ENCODE results near the gene NEUROD2.

Gene NEUROD2

GRCh38 chr17:39617100-39617445 is 9.4 kb upstream of the NEUROD2 start:
- H3K9me2 ChIP-seq (replicated peaks; ENCODE audit: control insufficient read depth, low read length): no peaks in the 10 kb centered on the region
- no peaks in the 10 kb centered on the region for H3K36me3 ChIP-seq (ENCODE audit: control insufficient read depth, low read length)
- H3K9me3 ChIP-seq (ENCODE audit: control insufficient read depth, insufficient read depth, low read length): no peaks in the 10 kb centered on the region
- 0 out of 2 replicates have a peak, but pooled peaks cover 3% of the 10 kb centered on the region for H3K27me3 ChIP-seq (ENCODE audit: control insufficient read depth, low read length)
- peak overlapping the region; percentile 69 for H3K4me2 ChIP-seq (ENCODE audit: low read length)
- no peaks in the 10 kb centered on the region for H3K79me2 ChIP-seq (ENCODE audit: control insufficient read depth, low read length)
- H4K20me1 ChIP-seq (ENCODE audit: control insufficient read depth, insufficient read depth, low read depth, low read length): no peaks in the 10 kb centered on the region
- H3K4me3 ChIP-seq (ENCODE audit: low read length): peak overlapping the region; percentile 68
- peaks cover 15% of the 10 kb centered on the region for H3F3A ChIP-seq (ENCODE audit: control insufficient read depth, insufficient read depth)
- peaks cover 20% of the 10 kb centered on the region for H3K4me1 ChIP-seq (ENCODE audit: control insufficient read depth, low read length)
- TF ChIP-seq CTCF (IDR thresholded peaks at IDR 0.05; ENCODE audit: low read depth, low read length, poor library complexity, severe bottlenecking) (no peak), EZH2phosphoT487 (IDR thresholded peaks at IDR 0.05; ENCODE audit: borderline replicate concordance, low read length) (no peak)
- no peak overlapping the region for H3K27ac ChIP-seq (ENCODE audit: low read depth, low read length)

GRCh38 chr17:39615434-39615833 is 7.7 kb upstream of the NEUROD2 start:
- Histone ChIP-seq H3K9me2 (replicated peaks; ENCODE audit: control insufficient read depth, low read length) (no peaks in the 10 kb centered on the region), H3K36me3 (ENCODE audit: control insufficient read depth, low read length) (no peaks in the 10 kb centered on the region), H3K4me3 (ENCODE audit: low read length) (no peak overlapping the region), H3K4me1 (ENCODE audit: control insufficient read depth, low read length) (peaks cover 19% of the 10 kb centered on the region), H4K20me1 (ENCODE audit: control insufficient read depth, insufficient read depth, low read depth, low read length) (no peaks in the 10 kb centered on the region), H3K27ac (ENCODE audit: low read depth, low read length) (no peak overlapping the region), H3K79me2 (ENCODE audit: control insufficient read depth, low read length) (no peaks in the 10 kb centered on the region), H3K27me3 (ENCODE audit: control insufficient read depth, low read length) (0 out of 2 replicates have a peak, but pooled peaks cover 3% of the 10 kb centered on the region), H3K4me2 (ENCODE audit: low read length) (no peak overlapping the region), H3F3A (ENCODE audit: control insufficient read depth, insufficient read depth) (peaks cover 15% of the 10 kb centered on the region), H3K9me3 (ENCODE audit: control insufficient read depth, insufficient read depth, low read length) (no peaks in the 10 kb centered on the region)
- TF ChIP-seq CTCF (IDR thresholded peaks at IDR 0.05; ENCODE audit: low read depth, low read length, poor library complexity, severe bottlenecking) (no peak), EZH2phosphoT487 (IDR thresholded peaks at IDR 0.05; ENCODE audit: borderline replicate concordance, low read length) (no peak)

GRCh38 chr17:39614545-39615157 is 6.9 kb upstream of the NEUROD2 start:
- peaks cover 3% of the 10 kb centered on the region for H3K27me3 ChIP-seq (ENCODE audit: control insufficient read depth, low read length)
- no peak for TF ChIP-seq CTCF (IDR thresholded peaks at IDR 0.05; ENCODE audit: low read depth, low read length, poor library complexity, severe bottlenecking)
- no peak for TF ChIP-seq EZH2phosphoT487 (IDR thresholded peaks at IDR 0.05; ENCODE audit: borderline replicate concordance, low read length)

More at GRCh38 chr17:39614545-39615157, 6.9 kb upstream of the NEUROD2 start:
- Histone ChIP-seq H3K36me3 (ENCODE audit: control insufficient read depth, low read length) (no peaks in the 10 kb centered on the region), H3K4me2 (ENCODE audit: low read length) (no peak overlapping the region), H3K27ac (ENCODE audit: low read depth, low read length) (no peak overlapping the region), H3F3A (ENCODE audit: control insufficient read depth, insufficient read depth) (peaks cover 13% of the 10 kb centered on the region), H3K9me3 (ENCODE audit: control insufficient read depth, insufficient read depth, low read length) (no peaks in the 10 kb centered on the region), H3K79me2 (ENCODE audit: control insufficient read depth, low read length) (no peaks in the 10 kb centered on the region), H3K9me2 (replicated peaks; ENCODE audit: control insufficient read depth, low read length) (no peaks in the 10 kb centered on the region), H4K20me1 (ENCODE audit: control insufficient read depth, insufficient read depth, low read depth, low read length) (no peaks in the 10 kb centered on the region), H3K4me1 (ENCODE audit: control insufficient read depth, low read length) (peaks cover 19% of the 10 kb centered on the region), H3K4me3 (ENCODE audit: low read length) (no peak overlapping the region)

Measured in DOHH2 (cell line).